AG09309 (cell line): Measurements from ENCODE around the gene GGT1.

Experiments used
- DNase-seq: peaks from one replicate; pipeline ENCODE4 v3.0.0-alpha.2; 2010; ENCODE audit warnings: low read depth
- H3K4me3 ChIP-seq: 2 replicates; pipeline ENCODE4 v1.5.1; 2011; ENCODE audit warnings: mild to moderate bottlenecking, low read depth, low read length, moderate library complexity; ENCODE audit not compliant: control insufficient read depth
- CTCF ChIP-seq: IDR thresholded peaks from 2 replicates; pipeline ENCODE4 v1.5.1; 2011; ENCODE audit warnings: mild to moderate bottlenecking, low read depth, low read length, inconsistent platforms; ENCODE audit not compliant: insufficient read depth, control insufficient read depth; ENCODE audit errors: missing control alignments

Gene GGT1

GRCh38 chr22:24578355-24579257 is 24.4 kb upstream of the GGT1 start:
- DNase-seq = no peak
- TF ChIP-seq CTCF = no peak
- H3K4me3 ChIP-seq = no peak overlapping the region

GRCh38 chr22:24579258-24579601 is 23.8 kb upstream of the GGT1 start:
- no peak for TF ChIP-seq CTCF
- no peak overlapping the region for H3K4me3 ChIP-seq
- DNase-seq = no peak

- DNase-seq = peak; percentile 66
- H3K4me3 ChIP-seq = no peak overlapping the region
- TF ChIP-seq CTCF = no peak
Measured at GRCh38 chr22:24580276-24580675, 22.7 kb upstream of the GGT1 start.

- no peak overlapping the region for H3K4me3 ChIP-seq
- no peak for DNase-seq
- TF ChIP-seq CTCF = no peak
Measured at GRCh38 chr22:24582056-24582814, 20.8 kb upstream of the GGT1 start.

GRCh38 chr22:24583221-24584165 is 19.5 kb upstream of the GGT1 start:
- no peak for TF ChIP-seq CTCF
- H3K4me3 ChIP-seq = no peak overlapping the region
- DNase-seq = no peak

GRCh38 chr22:24584166-24584790 is 18.7 kb upstream of the GGT1 start:
- no peak for TF ChIP-seq CTCF
- DNase-seq = no peak
- no peak overlapping the region for H3K4me3 ChIP-seq
